ENCODE results near the gene ELAPOR2.
"Not testable (repeated sequence)": the region's sequence is repeated elsewhere in the genome, so short reads cannot be mapped to it uniquely, and the experiment has no call there.

ELAPOR2 gene

GRCh38 chr7:87059525-87060287, at the start of gene ELAPOR2:
ELAPOR2 (minus strand) TSS chr7:87059654; CDS start chr7:87059513, 141 bp downstream.
- DNase-seq (ENCODE audit: low read depth in 2 of 2), result peak; percentile 64 to 76

- no peak for DNase-seq (ENCODE audit: low read depth in 2 of 2)
These were observed 48.7 kb upstream of the ELAPOR2 start for GRCh38 chr7:87107949-87108776.

- no peak for DNase-seq (ENCODE audit: low read depth in 2 of 2)
These were observed 47.6 kb upstream of the ELAPOR2 start for GRCh38 chr7:87106974-87107612.

GRCh38 chr7:87105401-87105800, 45.9 kb upstream of the ELAPOR2 start:
- DNase-seq (ENCODE audit: low read depth in 2 of 2), result no peak

- DNase-seq (ENCODE audit: low read depth in 2 of 2), result no peak
These were observed 40.9 kb upstream of the ELAPOR2 start for GRCh38 chr7:87100326-87100725.

GRCh38 chr7:87097375-87097774, 37.9 kb upstream of the ELAPOR2 start:
- DNase-seq (ENCODE audit: low read depth in 2 of 2), result not testable (repeated sequence)

- DNase-seq (ENCODE audit: low read depth in 2 of 2), result no peak
These were observed 34.9 kb upstream of the ELAPOR2 start for GRCh38 chr7:87094322-87094721.

- DNase-seq (ENCODE audit: low read depth in 2 of 2), result no peak
These were observed 33.2 kb upstream of the ELAPOR2 start for GRCh38 chr7:87092568-87093091.

- no peak for DNase-seq (ENCODE audit: low read depth in 2 of 2)
These were observed 32.1 kb upstream of the ELAPOR2 start for GRCh38 chr7:87091487-87092066.

- DNase-seq (ENCODE audit: low read depth in 2 of 2), result no peak
These were observed 24.5 kb upstream of the ELAPOR2 start for GRCh38 chr7:87083865-87084519.

GRCh38 chr7:87082675-87083074, 23.2 kb upstream of the ELAPOR2 start:
- no peak for DNase-seq (ENCODE audit: low read depth in 2 of 2)

- no peak for DNase-seq (ENCODE audit: low read depth in 2 of 2)
These were observed 16.4 kb upstream of the ELAPOR2 start for GRCh38 chr7:87075671-87076404.

- no peak for DNase-seq (ENCODE audit: low read depth in 2 of 2)
These were observed 8.3 kb upstream of the ELAPOR2 start for GRCh38 chr7:87067788-87068187.

GRCh38 chr7:87060288-87060537, 759 bp upstream of the ELAPOR2 start:
- DNase-seq (ENCODE audit: low read depth in 2 of 2), result no peak

GRCh38 chr7:87058744-87059524, 520 bp downstream of the ELAPOR2 start:
- no peak for DNase-seq (ENCODE audit: low read depth in 2 of 2)

- DNase-seq (ENCODE audit: low read depth in 2 of 2), result no peak
These were observed 2.2 kb downstream of the ELAPOR2 start for GRCh38 chr7:87057210-87057609.

- no peak for DNase-seq (ENCODE audit: low read depth in 2 of 2)
These were observed 3.1 kb downstream of the ELAPOR2 start for GRCh38 chr7:87056346-87056745.

- DNase-seq (ENCODE audit: low read depth in 2 of 2), result no peak
These were observed 10.6 kb downstream of the ELAPOR2 start for GRCh38 chr7:87048839-87049238.

- DNase-seq (ENCODE audit: low read depth in 2 of 2), result no peak
These were observed 13.0 kb downstream of the ELAPOR2 start for GRCh38 chr7:87046456-87046855.

GRCh38 chr7:87044713-87045112, 14.7 kb downstream of the ELAPOR2 start:
- not testable (repeated sequence) for DNase-seq (ENCODE audit: low read depth in 2 of 2)

All from activated CD8-positive, alpha-beta memory T cell treated with anti-CD3 and anti-CD28 coated beads for 4 hours (primary cell).